Cerebellar cortex (tissue), 1 donor: Measurements from ENCODE around the gene NACC2.

Experiments used
- DNase-seq: peaks from one replicate; pipeline ENCODE4 v3.0.0-alpha.2; 2015; ENCODE audit warnings: low spot score

NACC2 gene

DNA sequence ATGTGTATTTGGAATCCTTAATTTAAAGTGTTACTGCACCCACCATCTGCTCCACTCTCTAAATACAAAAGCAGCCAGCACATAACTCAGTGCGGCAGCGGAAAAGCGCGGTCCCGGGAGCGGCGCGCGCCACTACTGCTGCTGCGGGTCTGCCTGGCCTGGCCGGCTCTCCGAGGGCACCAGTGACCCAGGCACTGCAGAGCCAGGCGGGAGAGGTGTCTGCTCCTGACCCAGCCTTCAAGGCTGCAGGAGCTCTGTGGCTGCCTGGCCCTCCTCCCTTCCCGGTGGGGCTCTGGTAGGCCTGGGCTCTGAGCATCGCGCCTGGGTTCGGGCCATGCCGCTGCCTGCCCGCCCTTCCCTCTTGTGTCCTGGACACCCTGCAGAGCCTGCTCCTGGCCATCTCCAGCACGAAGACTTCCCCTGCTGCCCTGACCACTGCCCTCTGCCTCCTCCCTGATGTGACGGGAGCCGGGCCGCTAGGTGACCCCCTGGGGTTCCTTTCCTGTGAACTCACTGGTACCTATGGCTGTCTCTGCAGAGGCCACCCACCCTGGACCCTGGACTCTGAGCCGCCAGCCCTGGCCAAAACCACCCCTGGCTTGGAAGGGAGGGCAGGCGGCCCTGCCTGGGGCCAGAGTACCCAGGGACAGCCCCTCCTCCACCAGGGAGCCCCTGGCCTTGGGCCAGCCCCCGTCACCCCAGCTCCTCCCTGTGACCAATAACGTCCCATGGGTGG is 101.2 kb downstream of the NACC2 start:
- DNase-seq = no peak

DNA sequence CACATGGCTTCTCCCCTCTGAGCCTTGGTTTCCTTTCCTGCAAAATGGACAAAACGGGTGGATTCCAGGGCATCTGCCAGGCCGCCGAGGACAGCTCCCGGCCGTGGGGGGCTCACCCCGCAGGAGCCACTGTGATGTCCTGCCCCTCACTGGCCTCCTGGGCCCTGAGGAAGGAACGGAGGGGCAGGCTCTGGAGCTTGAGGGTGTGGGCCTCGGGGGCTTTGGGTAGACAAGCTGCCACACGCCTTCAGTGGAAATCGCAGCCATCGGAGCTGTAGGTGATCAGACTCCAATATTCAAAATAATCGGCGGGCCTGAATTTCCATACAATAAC is 101.7 kb downstream of the NACC2 start:
- DNase-seq = no peak

DNA sequence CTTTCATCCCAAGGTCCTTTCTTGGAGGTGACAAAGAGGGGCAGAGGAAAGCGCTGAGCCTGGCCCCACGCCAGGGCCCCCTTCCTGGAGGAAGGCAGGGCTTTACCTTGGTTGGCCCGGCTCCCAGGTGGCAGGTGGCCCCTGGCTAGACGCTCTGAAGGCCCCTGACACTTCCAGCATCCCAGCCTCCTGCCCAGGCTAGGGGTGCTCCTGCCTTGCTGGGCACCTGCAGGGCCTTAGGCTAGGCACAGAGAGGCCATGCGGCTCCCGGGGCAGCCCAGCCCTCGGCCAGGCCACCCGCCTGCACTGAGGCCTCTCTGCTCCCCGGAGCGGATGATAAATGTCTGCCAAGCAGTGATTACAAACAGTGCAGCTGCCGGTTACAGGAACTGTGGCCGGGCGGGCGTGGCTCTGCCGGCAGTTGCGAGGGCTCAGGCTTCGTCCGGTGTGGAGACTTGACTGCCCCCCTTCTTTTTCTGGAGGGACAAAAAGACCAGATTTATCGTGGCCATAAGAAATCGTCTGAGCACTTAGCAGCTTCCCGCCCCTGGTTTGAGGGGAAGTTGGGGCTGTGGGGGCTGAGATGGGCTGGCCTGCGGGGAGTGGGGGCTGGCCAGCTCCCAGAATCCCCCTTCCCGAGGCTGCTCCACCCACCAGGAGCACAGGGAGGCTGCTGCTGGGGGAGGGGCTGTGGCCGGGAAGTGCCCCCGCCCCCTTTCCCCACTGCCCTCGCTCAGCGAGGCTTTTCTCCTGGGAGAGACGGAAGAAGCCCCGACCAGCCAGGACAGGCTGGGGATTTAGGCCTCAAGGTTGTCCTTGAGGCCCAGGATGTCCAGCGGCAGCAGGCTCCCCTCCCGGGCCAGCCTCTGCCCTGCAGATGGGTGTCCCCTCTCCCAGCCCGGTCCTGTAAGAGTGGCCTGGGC is 102.3 kb downstream of the NACC2 start:
- DNase-seq = peak; percentile 45

DNA sequence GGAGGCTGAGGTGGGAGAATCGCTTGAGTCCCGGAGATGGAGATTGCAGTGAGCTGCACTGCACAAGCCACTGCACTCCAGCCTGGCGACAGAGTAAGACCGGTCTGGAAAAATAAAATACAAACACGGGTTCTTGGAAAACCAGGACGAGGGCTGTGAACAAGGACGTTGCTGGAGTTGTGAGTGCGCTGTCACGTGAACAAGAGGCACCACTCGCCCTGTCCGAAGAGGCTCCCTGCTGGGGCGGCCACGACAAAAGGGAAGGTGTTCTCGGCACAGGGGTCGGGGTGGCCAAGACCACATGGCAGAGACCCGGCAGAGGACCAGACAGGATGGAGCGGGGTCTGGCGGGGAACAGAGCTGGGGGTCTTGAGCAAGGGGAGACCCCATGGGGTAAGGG is 103.3 kb downstream of the NACC2 start:
- DNase-seq = no peak

DNA sequence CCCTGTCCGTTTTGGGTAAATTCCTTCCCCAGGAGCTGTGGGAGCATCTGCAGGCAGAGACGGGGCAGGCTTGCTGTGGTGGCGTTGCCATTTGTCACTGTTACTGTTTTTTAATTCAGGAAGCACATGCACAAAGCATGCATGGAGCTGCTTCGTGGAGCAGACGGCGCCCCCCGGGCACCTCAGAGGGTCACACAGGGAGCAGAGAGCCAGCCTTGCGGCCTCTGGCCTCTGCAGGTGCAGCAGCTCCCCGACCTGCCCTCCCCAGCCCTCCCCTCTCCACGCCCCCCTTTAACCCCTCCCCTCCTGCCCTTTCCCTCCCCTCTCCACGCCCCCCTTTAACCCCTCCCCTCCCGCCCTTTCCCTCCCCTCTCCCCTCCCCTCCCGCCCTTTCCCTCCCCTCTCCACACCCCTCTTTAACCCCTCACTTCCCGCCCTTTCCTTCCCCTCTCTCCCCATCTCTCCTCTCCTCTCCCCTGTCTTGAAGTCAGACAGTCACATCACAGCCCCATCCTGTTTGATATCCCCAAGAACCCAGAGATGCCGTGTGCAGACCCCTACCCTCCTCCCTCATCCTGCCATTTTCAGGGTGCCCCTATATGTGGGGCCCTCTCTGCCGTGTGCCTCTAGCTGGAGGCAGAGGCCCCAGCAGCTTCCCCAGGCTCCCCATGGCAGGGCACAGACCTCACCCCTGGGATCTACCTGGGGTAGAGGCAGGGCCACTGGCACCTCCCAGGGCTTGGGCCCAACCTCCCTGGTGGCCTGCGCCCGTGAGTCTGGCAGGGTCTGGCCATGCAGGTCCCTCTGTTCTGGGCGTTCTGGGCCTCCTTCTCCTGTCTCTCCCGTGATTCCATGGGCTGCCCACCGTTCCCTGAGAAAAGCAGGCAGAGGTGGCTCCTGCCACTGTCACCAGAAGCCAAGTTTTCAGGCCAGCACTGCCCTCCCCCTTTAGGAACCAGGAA is 104.3 kb downstream of the NACC2 start:
- DNase-seq = peak; percentile 70

DNA sequence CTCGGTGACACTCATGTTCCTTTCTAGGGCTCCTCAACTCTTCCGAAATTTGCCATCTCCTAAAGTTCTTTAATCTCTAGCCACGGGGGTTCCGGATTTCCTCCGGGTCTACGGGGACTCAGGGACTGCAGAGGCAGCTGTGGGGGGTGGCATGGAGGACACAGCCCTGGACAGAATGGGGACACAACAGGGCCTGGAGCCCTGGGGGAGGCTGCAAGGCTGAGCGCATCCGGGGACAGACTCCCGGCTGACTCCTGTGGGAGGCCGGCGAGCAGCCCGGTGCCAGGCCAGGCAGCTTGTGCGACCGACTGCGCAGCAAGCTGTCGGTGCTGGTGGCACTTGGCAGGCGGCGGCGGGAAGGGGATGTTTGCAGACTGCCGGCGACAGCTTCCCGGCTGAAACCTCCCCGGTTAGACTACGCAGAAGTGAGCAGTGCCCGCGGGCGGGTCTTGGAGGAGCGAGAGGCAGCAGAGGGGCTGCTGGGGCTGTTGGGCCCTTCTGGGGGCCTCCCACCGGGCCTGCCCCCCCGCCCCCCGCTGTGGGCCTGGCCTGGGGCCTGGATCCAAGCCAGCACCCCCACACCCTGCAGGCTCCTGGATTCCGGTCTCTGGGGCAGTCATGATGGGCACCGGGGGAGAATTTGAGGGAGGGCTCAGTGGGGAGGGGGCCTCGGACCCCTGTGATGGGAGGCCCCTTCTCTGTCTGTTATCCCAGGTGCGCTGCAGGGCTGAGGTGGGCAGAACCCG is 105.2 kb downstream of the NACC2 start:
- DNase-seq = peak; percentile 88

DNA sequence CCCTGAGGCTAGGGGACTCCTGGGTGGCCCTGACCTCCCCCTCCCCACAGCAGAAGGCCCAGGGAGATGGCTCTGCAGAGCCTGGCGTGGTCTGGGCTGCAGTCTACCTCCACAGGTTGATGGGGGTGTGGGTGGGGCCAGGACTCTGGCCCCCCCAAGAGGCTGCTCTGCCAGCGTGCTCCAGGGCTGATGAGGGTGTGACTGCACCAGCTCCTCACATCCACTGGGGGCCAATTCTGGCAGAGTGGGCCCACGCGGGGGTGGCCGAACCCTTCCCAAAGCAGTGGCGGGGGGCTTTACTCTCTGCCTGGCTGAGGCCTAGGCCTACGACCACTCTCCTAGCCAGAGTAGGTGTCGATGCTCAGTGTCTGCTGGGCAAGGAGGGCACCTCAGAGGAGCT is 105.9 kb downstream of the NACC2 start:
- no peak for DNase-seq

DNA sequence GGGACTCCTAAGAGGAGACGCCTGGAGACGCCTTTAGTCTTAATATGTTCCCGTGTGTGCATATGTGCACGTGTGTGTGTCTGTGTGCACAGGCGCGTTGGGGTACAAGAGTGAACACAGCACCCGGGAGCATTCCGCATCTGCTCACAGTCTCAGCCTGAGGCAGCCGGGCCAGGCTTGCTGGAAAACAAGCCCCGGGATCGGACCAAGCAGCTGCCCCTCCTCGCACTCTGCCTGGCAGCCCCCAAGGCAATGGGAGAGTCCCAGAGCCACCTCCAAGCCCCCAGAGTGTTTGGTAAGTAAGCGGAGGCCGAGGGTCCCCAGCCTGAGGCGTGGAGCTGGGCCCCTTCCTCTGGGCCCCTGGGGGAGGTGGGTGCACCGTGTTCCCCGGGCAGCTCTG is 106.6 kb downstream of the NACC2 start:
- DNase-seq = no peak

DNA sequence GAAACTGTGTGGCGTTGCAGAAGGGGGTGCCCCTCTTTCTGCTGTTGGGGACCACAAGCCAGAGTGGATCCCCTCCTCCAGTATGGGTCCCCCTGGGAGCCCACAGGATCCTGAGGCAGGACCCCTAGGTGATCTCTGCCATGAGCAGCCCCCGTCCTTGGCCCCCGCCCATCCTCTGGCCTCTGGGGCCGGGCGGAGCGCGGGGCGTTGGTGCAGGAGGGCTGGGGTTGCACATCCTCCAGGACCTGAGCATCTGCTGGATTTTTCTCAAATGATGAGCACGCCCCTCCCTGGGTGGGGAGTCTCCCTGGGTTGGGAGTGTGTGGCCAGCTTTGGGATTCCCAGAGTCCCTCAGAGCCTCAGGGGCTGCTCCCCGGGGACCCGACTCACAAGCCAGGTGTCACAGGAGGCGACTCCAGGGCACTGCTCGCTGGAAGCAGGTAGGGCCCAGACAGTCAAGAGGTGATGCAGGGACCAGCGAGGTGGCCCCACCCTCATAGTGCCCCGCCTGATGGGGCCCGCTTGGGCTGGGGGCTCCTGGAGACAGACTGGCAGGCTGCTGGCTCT is 107.2 kb downstream of the NACC2 start:
- no peak for DNase-seq

DNA sequence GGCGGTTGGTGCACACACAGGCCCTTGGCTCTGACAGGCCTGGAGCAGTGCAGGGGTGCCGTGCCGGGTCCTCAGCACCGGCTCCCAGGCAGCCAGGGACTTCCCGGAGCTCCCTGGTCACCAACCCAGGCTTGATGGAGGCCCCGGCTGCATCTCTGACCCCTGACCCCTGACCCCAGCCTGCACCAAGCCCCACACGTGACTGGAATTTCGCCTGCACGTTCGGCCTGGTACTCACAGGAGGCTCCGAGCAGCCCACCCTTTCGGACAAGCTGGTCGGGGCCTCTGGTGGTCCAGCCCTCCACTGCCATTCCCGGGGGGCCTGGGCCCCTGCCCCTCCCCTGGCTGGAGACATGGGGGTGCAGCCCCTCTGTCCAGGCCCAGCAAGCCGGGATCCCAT is 108.5 kb downstream of the NACC2 start:
- no peak for DNase-seq

DNA sequence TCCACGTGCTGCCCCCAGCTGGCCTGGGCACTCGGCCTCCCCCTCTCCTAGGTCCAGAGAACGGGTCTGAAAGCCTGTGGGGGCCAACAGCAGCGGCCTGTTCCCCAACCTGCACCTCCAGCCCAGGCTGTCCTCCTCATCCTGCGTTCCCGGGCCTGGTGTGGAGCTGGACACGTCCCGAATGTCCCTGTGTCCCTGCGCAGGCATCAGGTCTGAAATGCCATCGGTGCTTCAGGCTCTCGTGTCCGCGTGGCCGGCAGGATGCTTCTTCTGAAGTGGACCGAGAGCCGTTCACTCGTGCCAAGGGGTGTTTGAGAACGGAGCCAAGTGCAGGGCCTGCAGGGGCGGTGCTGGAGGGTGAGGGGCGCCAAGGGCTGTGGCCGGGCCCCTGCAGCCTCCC is 109.2 kb downstream of the NACC2 start:
- DNase-seq = no peak

DNA sequence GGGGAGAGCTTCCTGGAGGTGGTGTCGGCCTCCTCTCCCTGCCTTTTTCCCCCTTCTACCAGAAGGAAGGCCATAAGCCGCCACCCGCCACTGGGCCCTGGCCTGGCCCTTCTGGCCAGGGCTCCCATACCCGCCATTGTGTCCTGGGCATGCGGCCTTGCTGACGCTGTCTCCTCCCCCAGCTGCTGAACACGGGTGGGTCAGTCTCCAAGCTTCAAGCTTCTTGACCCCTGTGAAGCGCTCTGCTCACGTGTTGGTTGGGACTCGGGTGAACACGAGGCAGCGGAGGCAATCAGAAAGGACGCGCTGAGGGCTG is 109.7 kb downstream of the NACC2 start:
- no peak for DNase-seq

DNA sequence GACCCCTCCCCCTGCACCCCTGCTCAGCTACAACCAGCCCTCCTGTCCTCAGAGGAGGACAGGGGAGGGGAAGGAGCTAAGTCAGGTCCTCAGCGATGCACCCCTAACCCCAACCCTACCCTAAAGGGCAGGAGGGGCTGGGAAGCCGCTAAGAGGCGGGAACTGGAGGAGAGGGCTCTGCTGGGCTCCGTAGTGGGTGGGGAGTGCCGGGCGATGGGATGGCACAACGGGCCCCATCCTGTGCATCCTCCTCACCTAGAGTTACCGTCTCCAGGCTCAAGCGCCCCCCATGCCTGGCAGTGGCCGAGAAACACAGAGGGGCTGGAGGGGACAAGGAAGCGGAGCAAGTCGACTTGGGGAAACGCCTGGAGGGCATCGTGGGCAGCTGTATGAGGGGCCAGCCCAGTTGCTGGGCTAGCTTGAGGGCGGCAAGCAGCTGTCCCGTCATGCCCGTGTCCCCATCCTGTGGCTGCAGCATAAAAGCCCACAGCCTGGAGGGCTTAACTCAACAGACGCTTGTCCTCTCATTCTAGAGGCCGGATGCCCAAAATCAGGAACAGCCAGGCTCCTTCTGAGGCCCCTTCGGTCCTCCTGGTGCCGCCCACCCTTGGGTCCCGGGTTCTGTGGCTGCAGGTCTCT is 110.9 kb downstream of the NACC2 start:
- DNase-seq = no peak

DNA sequence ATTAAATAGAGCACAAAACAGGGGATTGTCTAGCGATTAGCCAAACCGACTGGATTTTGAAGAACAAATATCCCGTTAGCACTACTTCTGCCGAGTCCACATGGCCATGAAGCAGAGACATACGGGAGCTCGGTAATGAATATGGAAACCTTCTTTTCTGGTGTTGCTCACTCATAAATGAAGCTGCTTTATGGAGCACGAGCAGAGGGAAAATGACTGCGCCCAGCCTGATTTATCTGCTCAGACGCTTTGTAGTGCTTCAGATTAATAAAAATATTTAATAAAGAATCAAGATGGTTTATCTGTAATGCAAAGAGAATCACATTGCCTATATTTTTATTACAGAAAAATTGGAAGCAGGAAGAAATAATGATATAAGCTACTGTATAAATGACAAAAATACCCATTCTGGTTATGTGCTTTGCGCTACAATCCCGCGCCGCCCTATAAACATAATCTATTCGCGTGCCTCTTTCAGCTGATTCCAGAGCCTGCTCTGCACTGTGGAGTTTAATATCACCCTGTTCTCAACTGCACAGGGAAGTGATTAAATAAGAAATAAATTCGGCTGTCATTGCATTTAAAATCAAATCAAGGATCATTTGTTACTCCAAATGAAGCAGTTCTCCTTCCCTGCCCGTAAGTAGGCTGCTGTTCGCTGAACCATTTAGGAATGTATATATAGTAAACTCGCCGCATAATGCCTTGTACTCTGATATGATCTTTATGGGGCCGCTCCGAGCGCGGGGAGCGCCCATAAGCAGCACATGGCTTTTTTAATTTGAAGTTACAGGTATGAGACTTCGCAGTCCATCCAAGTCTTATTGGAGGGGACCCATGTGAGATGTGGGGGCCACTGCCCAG is 111.6 kb downstream of the NACC2 start:
- DNase-seq = no peak

DNA sequence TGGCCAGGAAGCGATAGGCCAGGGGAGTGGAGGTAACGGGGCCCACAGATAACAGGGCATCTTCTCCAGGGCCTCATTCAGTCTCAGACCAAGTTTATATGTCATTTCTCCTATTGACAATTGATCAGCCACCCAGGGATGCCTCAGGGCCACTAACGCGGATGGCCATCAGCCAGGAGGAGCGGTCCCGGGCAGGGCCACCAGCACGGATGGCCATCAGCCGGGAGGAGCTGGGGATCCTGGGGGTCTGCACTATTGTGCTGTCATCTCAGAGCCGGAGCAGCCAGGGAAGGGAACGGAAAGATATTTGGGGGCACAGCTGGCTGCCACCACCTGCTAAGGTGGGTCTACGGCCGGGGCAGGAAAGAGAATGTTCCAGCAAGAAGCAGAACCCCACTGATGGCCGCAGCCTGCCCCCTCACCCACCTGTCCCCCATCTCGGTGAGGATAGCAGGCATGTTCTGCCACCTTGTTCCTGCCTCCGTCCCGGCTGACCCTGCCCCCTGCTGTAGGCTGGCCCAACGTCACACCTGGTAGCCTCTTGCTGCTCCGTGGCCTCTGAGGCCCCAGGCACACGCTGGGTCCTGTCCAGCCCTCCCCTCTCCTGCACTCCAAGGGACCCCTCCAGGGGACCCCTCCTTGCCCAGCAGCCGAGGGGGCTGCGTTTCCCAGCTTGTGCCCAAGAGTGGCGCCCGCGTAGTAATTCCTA is 112.4 kb downstream of the NACC2 start:
- no peak for DNase-seq

DNA sequence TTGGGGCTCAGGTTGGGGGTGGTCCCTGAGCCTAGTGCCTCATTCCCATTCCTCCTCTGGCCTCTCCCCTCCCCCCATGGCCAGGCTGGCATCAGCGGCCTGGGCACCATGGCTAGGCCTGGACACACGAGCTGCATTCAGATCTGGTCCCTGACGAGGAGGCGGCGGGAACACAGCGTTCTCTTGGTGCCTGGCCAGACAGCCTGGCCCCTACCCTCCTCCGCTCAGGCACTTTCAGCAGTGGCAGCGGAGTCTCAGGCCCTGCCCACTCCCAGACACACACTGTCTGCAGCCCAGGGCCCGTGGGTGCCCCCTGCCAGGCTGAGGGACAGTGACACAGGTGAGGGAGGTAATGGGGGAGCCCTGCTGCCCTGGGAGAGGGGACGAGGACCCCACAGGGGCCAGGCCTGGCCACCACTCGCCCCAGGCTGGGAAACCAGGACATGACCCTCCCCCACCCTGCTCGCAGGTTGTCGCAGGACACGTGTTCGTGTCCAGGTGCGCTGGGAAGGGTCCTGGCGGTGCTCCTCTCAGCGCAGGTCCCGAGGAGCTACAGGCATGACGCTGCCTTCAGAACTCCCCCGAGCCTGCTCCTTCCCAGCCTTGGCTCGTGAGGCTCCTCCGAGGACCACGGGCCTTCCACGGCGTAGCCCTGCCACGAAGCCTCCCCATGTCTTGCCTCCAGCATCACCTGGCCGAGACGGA is 114.0 kb downstream of the NACC2 start:
- DNase-seq = no peak

DNA sequence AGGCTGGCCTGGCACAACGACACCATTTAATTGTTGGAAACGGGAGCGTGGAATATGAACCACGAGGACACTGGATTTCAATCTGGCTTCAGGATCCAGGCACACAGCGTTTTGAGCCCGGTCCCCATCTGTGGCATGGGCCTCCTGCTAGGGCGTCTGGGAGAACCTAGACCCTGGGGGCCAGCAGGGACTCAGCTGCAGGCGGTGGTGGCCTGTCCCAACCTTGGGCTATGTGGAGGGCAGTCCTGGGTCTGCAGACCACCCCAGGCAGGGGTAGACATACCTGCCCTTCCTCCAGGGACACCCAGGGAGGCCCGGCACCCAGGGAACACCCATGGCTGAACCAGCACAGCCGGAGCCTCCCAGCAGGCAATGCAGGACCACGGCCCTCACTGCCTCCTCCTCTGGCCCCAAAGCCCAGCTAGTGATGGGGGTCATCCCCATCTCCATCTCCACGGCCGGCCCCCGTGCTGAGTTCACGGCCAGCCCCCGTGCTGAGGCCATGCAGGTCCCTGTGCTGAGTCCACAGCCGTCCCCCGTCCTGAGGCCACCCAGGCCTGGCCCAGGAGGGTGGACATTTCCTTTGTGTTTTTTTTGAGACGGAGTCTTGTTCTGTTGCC is 115.4 kb downstream of the NACC2 start:
- no peak for DNase-seq
